GM12874 (cell line): ENCODE data around the gene PGF.

ENCODE experiments used
- TF ChIP-seq, protein P1 (sequence below): IDR thresholded peaks from 2 replicates; pipeline ENCODE4 v1.5.1; 2011; ENCODE audit warnings: low read depth, mild to moderate bottlenecking, control low read depth, low read length, moderate library complexity; ENCODE audit not compliant: insufficient read depth

The PGF gene

GRCh38 chr14:74906925-74907521 lies 48.4 kb downstream of the PGF start:
- TF ChIP-seq, protein P1, sequence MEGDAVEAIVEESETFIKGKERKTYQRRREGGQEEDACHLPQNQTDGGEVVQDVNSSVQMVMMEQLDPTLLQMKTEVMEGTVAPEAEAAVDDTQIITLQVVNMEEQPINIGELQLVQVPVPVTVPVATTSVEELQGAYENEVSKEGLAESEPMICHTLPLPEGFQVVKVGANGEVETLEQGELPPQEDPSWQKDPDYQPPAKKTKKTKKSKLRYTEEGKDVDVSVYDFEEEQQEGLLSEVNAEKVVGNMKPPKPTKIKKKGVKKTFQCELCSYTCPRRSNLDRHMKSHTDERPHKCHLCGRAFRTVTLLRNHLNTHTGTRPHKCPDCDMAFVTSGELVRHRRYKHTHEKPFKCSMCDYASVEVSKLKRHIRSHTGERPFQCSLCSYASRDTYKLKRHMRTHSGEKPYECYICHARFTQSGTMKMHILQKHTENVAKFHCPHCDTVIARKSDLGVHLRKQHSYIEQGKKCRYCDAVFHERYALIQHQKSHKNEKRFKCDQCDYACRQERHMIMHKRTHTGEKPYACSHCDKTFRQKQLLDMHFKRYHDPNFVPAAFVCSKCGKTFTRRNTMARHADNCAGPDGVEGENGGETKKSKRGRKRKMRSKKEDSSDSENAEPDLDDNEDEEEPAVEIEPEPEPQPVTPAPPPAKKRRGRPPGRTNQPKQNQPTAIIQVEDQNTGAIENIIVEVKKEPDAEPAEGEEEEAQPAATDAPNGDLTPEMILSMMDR: peak; percentile 46

DNA sequence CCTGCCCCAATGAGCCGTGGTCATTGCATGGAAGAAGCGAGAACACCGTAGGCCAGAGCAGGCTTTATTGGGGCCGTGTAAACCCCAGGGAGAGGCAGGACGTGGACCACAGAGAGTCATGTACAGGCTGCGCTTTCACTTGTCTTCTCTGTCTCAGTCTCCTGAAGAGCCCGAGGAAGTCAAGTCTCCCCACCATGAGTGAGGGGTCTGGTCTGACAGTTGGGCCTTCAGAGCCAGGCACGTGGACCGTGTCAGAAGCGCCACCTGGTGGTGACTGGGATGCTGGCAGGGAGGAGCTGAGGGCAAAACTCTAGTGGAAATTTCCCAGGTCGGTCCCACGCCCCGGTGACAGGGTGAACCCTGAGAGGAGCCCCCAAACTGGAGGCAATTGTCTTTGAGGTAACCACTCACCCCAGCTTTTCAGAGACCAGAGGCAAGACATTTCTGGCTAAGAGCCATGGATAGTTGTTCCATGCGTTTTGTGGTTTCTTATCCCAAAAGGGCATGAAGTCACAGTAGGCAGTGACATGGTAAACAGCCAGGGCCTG lies 49.7 kb downstream of the PGF start:
- TF ChIP-seq, protein P1: peak; percentile 97

DNA sequence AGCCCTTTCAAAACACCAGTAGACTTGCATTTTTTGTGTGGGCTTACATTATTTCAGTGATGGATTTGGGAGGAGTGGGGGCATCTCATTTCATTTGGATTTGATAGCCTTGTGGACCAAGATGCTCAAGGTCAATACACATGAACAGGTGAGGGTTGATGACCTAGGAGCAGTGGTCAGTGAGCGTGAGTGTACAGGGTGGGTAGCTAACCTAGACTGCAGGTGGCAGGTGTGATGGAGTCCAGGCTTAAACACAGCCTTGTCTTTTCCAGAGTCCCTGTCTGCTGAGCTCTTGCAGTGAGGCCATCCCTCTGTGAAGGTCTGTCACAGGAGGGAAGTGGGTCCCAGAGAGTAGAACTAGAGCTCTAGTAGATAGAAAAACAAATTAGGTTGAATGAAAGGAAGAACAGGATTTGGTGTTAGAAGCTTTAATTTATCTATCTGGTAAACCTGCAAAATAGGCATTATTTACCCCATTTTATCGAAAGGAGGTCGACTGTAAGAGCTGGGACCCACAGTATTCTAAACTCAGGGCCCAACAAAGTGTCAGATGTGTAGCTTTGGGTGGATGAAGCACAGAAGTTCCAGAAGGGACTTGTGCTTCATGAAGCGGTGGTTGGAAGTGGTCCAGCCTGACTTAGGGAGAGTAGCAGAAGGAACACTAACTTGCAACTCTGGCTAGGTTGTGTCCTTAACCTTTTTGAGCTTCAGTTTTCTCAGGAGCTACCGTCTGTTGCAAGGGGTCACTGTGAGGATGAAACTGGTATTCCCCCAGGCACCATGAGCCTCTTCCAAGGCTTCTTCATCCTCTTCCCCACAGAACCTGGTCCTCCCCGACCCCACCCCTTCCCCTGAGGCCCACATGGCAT lies 50.5 kb downstream of the PGF start:
- TF ChIP-seq, protein P1: no peak

DNA sequence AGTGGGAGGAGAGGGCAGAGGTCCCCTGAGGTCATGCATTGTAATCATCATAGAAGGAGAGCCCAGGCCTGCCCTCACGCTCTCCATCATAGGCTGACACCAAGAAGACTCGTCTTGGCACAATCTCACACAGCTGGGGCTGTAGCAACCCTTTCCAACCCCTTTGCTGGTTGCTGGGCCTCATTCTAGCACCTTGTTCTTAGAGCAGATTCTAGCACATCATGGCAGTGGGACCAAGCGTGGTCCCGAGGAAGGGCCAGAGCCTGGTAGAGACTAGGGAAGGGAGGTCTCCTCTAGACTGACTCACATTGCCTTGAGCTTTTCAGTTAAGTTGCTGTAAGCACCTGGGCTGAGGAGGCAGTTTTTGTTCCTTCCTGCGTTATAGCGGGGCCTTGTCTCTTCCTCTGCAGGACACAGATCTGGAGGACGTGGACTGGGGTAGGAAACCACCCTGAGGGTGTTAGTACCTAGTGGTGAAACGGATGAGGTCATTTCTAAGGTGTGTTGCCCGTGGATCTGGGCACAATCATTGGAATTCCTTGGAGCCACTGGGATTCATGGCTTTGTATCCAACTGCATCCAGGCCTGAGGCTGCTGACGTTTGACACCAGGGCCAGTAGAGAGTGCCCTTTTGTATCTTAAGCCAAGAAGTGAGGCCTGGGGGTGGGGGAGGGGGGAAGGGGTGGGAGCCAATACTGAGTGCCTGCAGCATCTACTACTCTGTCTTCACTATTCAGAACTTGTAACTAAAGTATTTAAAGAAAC lies 52.3 kb downstream of the PGF start:
- TF ChIP-seq, protein P1: no peak

- TF ChIP-seq, protein P1: no peak
Measured at GRCh38 chr14:74898694-74899093, 56.7 kb downstream of the PGF start.

GRCh38 chr14:74898083-74898482 lies 57.3 kb downstream of the PGF start:
- TF ChIP-seq, protein P1: no peak

DNA sequence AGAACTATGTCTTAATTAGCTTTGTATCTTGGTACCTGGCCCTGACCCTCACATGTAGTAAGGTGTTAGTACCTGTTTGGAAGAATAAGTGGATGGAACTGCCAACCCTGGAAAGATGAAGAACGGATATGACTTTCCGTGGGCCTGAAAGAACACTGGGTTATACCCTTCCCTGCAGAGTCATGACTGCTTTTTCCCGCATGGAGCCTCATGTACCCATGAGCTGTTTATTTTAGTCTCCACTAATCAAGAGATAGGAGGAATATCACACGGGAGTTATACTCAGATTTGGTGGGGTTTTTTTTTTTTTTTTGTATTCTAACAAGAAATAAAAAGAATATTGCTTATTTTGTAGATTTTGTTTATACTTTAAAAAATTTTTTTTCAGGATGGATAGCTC lies 57.8 kb downstream of the PGF start:
- TF ChIP-seq, protein P1: no peak
